HEK293 (cell line): Measurements from ENCODE around the gene CDKAL1.

Source experiments
- CTCF ChIA-PET: fragments of 350-600 bp; formaldehyde crosslinking; extraction: SDS; loops from one replicate; lab custom pipeline; 2021; ENCODE audit warnings: antibody characterized with exemption; lab: Yijun Ruan, JAX
- POLR2A ChIA-PET: fragments of 300-600 bp; formaldehyde crosslinking; extraction: SDS; loops from one replicate; lab custom pipeline; 2020; ENCODE audit warnings: antibody characterized with exemption, inconsistent platforms; lab: Yijun Ruan, JAX
- H3K27ac ChIP-seq: fragments of 200-500 bp; sonication (Bioruptor generic); 2 replicates; pipeline ENCODE4 v1.5.1; 2014; ENCODE audit warnings: low read depth, low read length, control low read depth, inconsistent platforms; ENCODE audit errors: extremely low read depth
- H3K36me3 ChIP-seq, 2 experiments: fragments of 200-500 bp in 1 of 2; sonication (Bioruptor generic) in 1 of 2; 1 replicate in 1 of 2; 2 replicates in 1 of 2; pipeline ENCODE4 v1.5.1; 2014 to 2017; ENCODE audit warnings: inconsistent platforms in 2 of 2, low read length in 2 of 2; ENCODE audit not compliant: control insufficient read depth in 2 of 2, insufficient read depth in 1 of 2
- H3K4me1 ChIP-seq: fragments of 200-500 bp; sonication (Bioruptor generic); 2 replicates; pipeline ENCODE4 v1.5.1; 2014; ENCODE audit warnings: mild to moderate bottlenecking, low read length, inconsistent platforms; ENCODE audit not compliant: control insufficient read depth, insufficient read depth
- H3K4me3 ChIP-seq: 2 replicates; pipeline ENCODE4 v1.5.1; 2011; ENCODE audit warnings: low read depth, mild to moderate bottlenecking, control low read depth, low read length, moderate library complexity
- H3K9me3 ChIP-seq: fragments of 200-500 bp; sonication (Bioruptor generic); 2 replicates; pipeline ENCODE4 v1.5.1; 2014; ENCODE audit warnings: low read depth, low read length, inconsistent platforms; ENCODE audit not compliant: control insufficient read depth, insufficient read depth
- CTCF ChIP-seq: fragments of 450-650 bp; formaldehyde crosslinking; IDR thresholded peaks from 2 replicates; pipeline ENCODE4 v1.5.1; 2016; ENCODE audit warnings: missing biosample characterization, missing genetic modification characterization
- GLI4 ChIP-seq: fragments of 450-650 bp; formaldehyde crosslinking; IDR thresholded peaks from 2 replicates; pipeline ENCODE4 v1.5.1; 2016; ENCODE audit warnings: missing biosample characterization, missing genetic modification characterization
- GLIS1 ChIP-seq: fragments of 450-650 bp; formaldehyde crosslinking; IDR thresholded peaks from 2 replicates; pipeline ENCODE4 v1.5.1; 2016; ENCODE audit warnings: missing biosample characterization, missing genetic modification characterization
- IKZF3 ChIP-seq: fragments of 450-650 bp; IDR thresholded peaks from 2 replicates; pipeline ENCODE4 v1.5.0; 2018; ENCODE audit warnings: missing biosample characterization, mild to moderate bottlenecking, missing genetic modification characterization, moderate library complexity
- MYNN ChIP-seq: fragments of 450-650 bp; formaldehyde crosslinking; IDR thresholded peaks from 2 replicates; pipeline ENCODE4 v1.5.1; 2016; ENCODE audit warnings: missing biosample characterization, missing genetic modification characterization, borderline replicate concordance
- SETDB1 ChIP-seq: IDR thresholded peaks from one replicate; pipeline ENCODE4 v1.6.1; 2017; ENCODE audit warnings: mild to moderate bottlenecking, low read length, moderate library complexity, mixed read lengths; ENCODE audit not compliant: insufficient read length
- TRIM28 ChIP-seq: IDR thresholded peaks from 2 replicates; pipeline ENCODE4 v1.6.1; 2011; ENCODE audit warnings: low read length, control low read depth, borderline replicate concordance
- ZBTB17 ChIP-seq: fragments of 450-650 bp; formaldehyde crosslinking; IDR thresholded peaks from 2 replicates; pipeline ENCODE4 v1.5.1; 2016; ENCODE audit warnings: missing biosample characterization, missing genetic modification characterization
- ZBTB20 ChIP-seq: fragments of 450-650 bp; formaldehyde crosslinking; IDR thresholded peaks from 2 replicates; pipeline ENCODE4 v1.5.1; 2016; ENCODE audit warnings: missing biosample characterization, missing genetic modification characterization
- ZFP3 ChIP-seq: fragments of 450-650 bp; formaldehyde crosslinking; IDR thresholded peaks from 2 replicates; pipeline ENCODE4 v1.5.1; 2016; ENCODE audit warnings: low read depth, missing biosample characterization, missing genetic modification characterization
- ZIC2 ChIP-seq: fragments of 450-650 bp; formaldehyde crosslinking; IDR thresholded peaks from 2 replicates; pipeline ENCODE4 v1.5.1; 2016; ENCODE audit warnings: missing biosample characterization, missing genetic modification characterization
- ZNF146 ChIP-seq: fragments of 450-650 bp; formaldehyde crosslinking; IDR thresholded peaks from 2 replicates; pipeline ENCODE4 v1.5.1; 2016; ENCODE audit warnings: missing biosample characterization, missing genetic modification characterization
- ZNF211 ChIP-seq: fragments of 450-650 bp; formaldehyde crosslinking; IDR thresholded peaks from 2 replicates; pipeline ENCODE4 v1.5.1; 2016; ENCODE audit warnings: low read depth, missing biosample characterization, missing genetic modification characterization
- ZNF248 ChIP-seq: fragments of 450-650 bp; formaldehyde crosslinking; IDR thresholded peaks from 2 replicates; pipeline ENCODE4 v1.5.1; 2017; ENCODE audit warnings: missing biosample characterization, missing genetic modification characterization
- ZNF354C ChIP-seq: fragments of 450-650 bp; formaldehyde crosslinking; IDR thresholded peaks from 2 replicates; pipeline ENCODE4 v1.5.1; 2016; ENCODE audit warnings: missing biosample characterization, missing genetic modification characterization, low read depth, borderline replicate concordance
- ZNF433 ChIP-seq: fragments of 450-650 bp; formaldehyde crosslinking; IDR thresholded peaks from 2 replicates; pipeline ENCODE4 v1.5.1; 2016; ENCODE audit warnings: missing biosample characterization, missing genetic modification characterization, low read depth
- ZNF510 ChIP-seq: fragments of 450-650 bp; formaldehyde crosslinking; IDR thresholded peaks from 2 replicates; pipeline ENCODE4 v1.5.1; 2018; ENCODE audit warnings: mild to moderate bottlenecking, missing genetic modification characterization, missing biosample characterization; ENCODE audit not compliant: insufficient replicate concordance
- ZNF530 ChIP-seq: fragments of 450-650 bp; formaldehyde crosslinking; IDR thresholded peaks from 2 replicates; pipeline ENCODE4 v1.5.1; 2016; ENCODE audit warnings: low read depth, missing biosample characterization, missing genetic modification characterization
- ZNF654 ChIP-seq: fragments of 450-650 bp; formaldehyde crosslinking; IDR thresholded peaks from 2 replicates; pipeline ENCODE4 v1.5.1; 2016; ENCODE audit warnings: low read depth, missing biosample characterization, missing genetic modification characterization
- ZNF747 ChIP-seq: fragments of 450-650 bp; formaldehyde crosslinking; IDR thresholded peaks from 2 replicates; pipeline ENCODE4 v1.5.1; 2016; ENCODE audit warnings: missing biosample characterization, missing genetic modification characterization
- ZNF791 ChIP-seq: fragments of 450-650 bp; formaldehyde crosslinking; IDR thresholded peaks from 2 replicates; pipeline ENCODE4 v1.5.1; 2016; ENCODE audit warnings: missing biosample characterization, missing genetic modification characterization
- TF ChIP-seq, protein P1 (sequence below): fragments of 450-650 bp; formaldehyde crosslinking; optimal IDR thresholded peaks from 2 replicates; pipeline ENCODE3; 2016; ENCODE audit warnings: missing biosample characterization, mild to moderate bottlenecking, missing genetic modification characterization

CDKAL1 gene

DNA sequence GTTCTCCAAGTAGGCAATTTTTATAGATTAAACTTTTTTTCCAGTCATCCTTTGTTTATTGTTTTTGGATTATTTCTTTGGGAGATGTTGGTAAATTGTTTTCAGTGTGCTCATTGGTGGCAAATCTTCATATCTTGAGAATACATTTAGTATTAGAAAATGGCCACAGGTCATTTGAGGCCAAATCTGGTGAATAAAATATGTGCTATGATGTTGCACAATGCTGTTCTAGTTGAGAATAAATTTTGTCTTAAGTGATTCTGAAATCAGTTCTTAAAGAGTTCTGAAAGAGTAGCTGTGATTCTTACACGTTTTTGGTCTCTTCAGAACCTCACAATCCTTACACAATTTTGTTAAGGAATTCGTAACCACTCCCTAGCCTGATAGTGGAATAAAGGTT lies 20.1 kb downstream of the CDKAL1 start:
- ChIA-PET POLR2A (no interaction called here), CTCF (interaction anchor here (2.0 kb wide), 1 partner anchor 10 kb away, joined by 19 read pairs; no protein-coding TSS in a partner anchor)
- Histone ChIP-seq H3K27ac (no peak overlapping the region), H3K4me1 (peaks cover 2% of the 10 kb centered on the region; the same call in 1 of the 2 replicates), H3K4me3 (no peak overlapping the region), H3K9me3 (no peaks in the 10 kb centered on the region), H3K36me3 (peaks cover 18 to 33% of the 10 kb centered on the region in 2 experiments)
- TF ChIP-seq ZIC2 (tag by site-specific recombination) (no peak), ZFP3 (tag by site-specific recombination) (no peak), ZNF510 (tag by site-specific recombination) (no peak), ZNF747 (no peak), ZNF354C (no peak), ZNF433 (tag by site-specific recombination) (no peak), ZBTB20 (tag by site-specific recombination) (no peak), ZNF211 (tag by site-specific recombination) (no peak), ZBTB17 (no peak), ZNF248 (tag by site-specific recombination) (no peak), GLI4 (no peak), ZNF791 (tag by site-specific recombination) (no peak), IKZF3 (tag by site-specific recombination) (no peak)
- TF ChIP-seq, protein P1, sequence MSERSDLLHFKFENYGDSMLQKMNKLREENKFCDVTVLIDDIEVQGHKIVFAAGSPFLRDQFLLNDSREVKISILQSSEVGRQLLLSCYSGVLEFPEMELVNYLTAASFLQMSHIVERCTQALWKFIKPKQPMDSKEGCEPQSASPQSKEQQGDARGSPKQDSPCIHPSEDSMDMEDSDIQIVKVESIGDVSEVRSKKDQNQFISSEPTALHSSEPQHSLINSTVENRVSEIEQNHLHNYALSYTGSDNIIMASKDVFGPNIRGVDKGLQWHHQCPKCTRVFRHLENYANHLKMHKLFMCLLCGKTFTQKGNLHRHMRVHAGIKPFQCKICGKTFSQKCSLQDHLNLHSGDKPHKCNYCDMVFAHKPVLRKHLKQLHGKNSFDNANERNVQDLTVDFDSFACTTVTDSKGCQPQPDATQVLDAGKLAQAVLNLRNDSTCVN, result no peak

- H3K4me1 ChIP-seq, result peaks cover 4% of the 10 kb centered on the region; the same call in 1 of the 2 replicates
- peaks cover 17 to 32% of the 10 kb centered on the region in 2 experiments for H3K36me3 ChIP-seq
- H3K9me3 ChIP-seq, result no peaks in the 10 kb centered on the region
- no peak overlapping the region for H3K4me3 ChIP-seq
- POLR2A ChIA-PET, result no interaction called here
- TF ChIP-seq ZNF530 (tag by site-specific recombination), result no peak
- no peak for TF ChIP-seq MYNN (tag by site-specific recombination)
- no peak for TF ChIP-seq SETDB1
- TF ChIP-seq GLIS1 (tag by site-specific recombination), result no peak
- no peak overlapping the region for H3K27ac ChIP-seq
- CTCF ChIA-PET, result interaction anchor here (2.0 kb wide), 1 partner anchor 9 kb away, joined by 19 read pairs; no protein-coding TSS in a partner anchor
Observed at GRCh38 chr6:20554817-20555216, 20.6 kb downstream of the CDKAL1 start.

DNA sequence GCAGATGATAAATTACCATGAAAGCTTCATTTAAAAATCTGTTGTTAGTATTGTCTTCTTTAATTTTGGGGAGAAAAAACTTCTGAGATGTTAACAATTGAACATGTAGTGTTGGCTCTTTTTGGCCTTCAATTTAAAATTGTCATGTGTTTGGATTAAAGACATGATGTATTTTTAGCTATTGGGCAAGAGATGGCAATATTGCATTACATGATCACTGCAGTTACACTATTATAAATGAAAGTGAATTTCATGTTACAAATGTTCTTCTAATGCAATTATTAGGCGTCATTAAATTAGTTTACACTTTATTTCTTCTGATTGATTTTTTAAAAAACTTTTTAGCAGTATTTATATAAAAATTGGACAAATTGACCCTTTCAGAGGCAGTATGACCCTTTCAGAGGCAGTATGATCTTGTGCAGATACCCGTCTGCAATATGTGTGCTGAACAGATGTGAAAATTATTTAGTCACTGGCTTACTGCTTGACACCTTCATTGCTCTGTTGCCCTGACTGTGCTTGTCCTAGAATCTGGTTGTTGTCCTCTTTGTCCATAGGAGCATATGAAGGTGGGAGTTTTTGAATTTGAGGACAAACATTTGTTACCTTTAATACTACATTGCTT lies 25.8 kb downstream of the CDKAL1 start:
- H3K4me1 ChIP-seq, result peaks cover 9% of the 10 kb centered on the region; the same call in 1 of the 2 replicates
- ChIA-PET CTCF (interaction anchor here (1.2 to 1.3 kb wide), 3 partner anchors 17 to 1033 kb away, joined by 3 to 4 read pairs (median 3); partner anchors contain the start of gene SOX4), POLR2A (interaction anchor here (1.9 kb wide), 1 partner anchor 1033 kb away, joined by 5 read pairs; the partner anchor contains the start of gene SOX4)
- no peak overlapping the region for H3K27ac ChIP-seq
- TF ChIP-seq TRIM28 (no peak), CTCF (peak; percentile 35; the same call in 1 of the 2 replicates), ZNF654 (peak; percentile 34; the same call in 1 of the 2 replicates), ZNF146 (tag by site-specific recombination) (no peak)
- no peaks in the 10 kb centered on the region for H3K9me3 ChIP-seq
- no peaks in the 10 kb centered on the region; a peak in 1 of 3 replicates for H3K36me3 ChIP-seq
- no peak overlapping the region for H3K4me3 ChIP-seq
